ENCODE measurements around the gene CDKN2A. TPM values are rescaled to one million over a fixed set of nuclear protein-coding genes. Genes with fewer than 3 reads are reported as not detected.

CDKN2A gene
- total and polyA plus RNA-seq, 4 donors: 0.23 to 0.76 (median 0.43) TPM

DNA sequence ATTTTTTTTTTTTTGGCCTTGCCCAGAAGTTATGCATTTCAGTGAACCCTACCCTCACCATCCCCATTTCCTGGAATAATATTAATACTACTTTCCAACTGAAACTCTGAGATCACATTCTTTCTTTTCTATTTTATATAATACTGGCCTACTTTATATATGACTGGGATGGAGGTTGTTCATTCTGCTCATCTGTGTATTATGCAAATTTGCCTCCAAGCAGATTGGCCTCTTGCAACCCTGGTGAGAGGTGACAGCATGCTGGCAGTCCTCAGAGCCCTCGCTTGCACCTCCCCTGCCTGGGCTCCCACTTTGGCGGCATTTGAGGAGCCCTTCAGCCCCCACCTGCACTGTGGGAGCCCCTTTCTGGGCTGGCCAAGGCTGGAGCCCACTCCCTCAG lies 35.4 kb downstream of the CDKN2A start:
- Histone ChIP-seq H3K4me3 (ENCODE audit: low read depth in 1 of 3, low read length in 3 of 3) (no peak overlapping the region), H3K9me3 (ENCODE audit: control insufficient read depth in 4 of 4, low read length in 3 of 4) (no peaks in the 10 kb centered on the region), H3K27ac (ENCODE audit: low read depth in 1 of 2, low read length in 2 of 2) (no peak overlapping the region), H3K4me1 (ENCODE audit: control insufficient read depth in 4 of 4, insufficient read depth in 4 of 4, low read length in 3 of 4) (no peaks in the 10 kb centered on the region), H3K36me3 (ENCODE audit: control insufficient read depth in 4 of 4, insufficient read depth in 3 of 4, low read depth in 1 of 4, low read length in 3 of 4) (no peaks in the 10 kb centered on the region), H3K9ac (ENCODE audit: low read depth in 1 of 2, low read length in 2 of 2) (no peak overlapping the region), H3K27me3 (ENCODE audit: control insufficient read depth in 4 of 4, insufficient read depth in 4 of 4, low read length in 3 of 4) (peaks cover 0 to 4% (median 0%) of the 10 kb centered on the region in 4 donors)
- no peak for DNase-seq (ENCODE audit: low spot score)
- WGBS: 94% methylated on average over 2 of the region's 2 CpGs
- TF ChIP-seq TAF1 (conservative IDR thresholded peaks at IDR 0.05) (no peak), JUND (IDR thresholded peaks at IDR 0.05) (no peak), RAD21 (IDR thresholded peaks at IDR 0.05) (no peak), SP1 (IDR thresholded peaks at IDR 0.05) (no peak), EGR1 (IDR thresholded peaks at IDR 0.05; ENCODE audit: low read depth in 2 of 2) (no peak), ATF3 (IDR thresholded peaks at IDR 0.05) (no peak), FOXA1 (IDR thresholded peaks at IDR 0.05) (no peak), YY1 (IDR thresholded peaks at IDR 0.05) (no peak), NR2F2 (IDR thresholded peaks at IDR 0.05) (no peak), GABPA (IDR thresholded peaks at IDR 0.05 in 1 of 2, conservative IDR thresholded peaks at IDR 0.05 in 1 of 2) (no peak), RXRA (IDR thresholded peaks at IDR 0.05) (no peak), FOXA2 (IDR thresholded peaks at IDR 0.05) (no peak), MAX (IDR thresholded peaks at IDR 0.05) (no peak), HNF4A (conservative IDR thresholded peaks at IDR 0.05) (no peak), HNF4G (IDR thresholded peaks at IDR 0.05) (no peak)
- TF ChIP-seq, protein P1, sequence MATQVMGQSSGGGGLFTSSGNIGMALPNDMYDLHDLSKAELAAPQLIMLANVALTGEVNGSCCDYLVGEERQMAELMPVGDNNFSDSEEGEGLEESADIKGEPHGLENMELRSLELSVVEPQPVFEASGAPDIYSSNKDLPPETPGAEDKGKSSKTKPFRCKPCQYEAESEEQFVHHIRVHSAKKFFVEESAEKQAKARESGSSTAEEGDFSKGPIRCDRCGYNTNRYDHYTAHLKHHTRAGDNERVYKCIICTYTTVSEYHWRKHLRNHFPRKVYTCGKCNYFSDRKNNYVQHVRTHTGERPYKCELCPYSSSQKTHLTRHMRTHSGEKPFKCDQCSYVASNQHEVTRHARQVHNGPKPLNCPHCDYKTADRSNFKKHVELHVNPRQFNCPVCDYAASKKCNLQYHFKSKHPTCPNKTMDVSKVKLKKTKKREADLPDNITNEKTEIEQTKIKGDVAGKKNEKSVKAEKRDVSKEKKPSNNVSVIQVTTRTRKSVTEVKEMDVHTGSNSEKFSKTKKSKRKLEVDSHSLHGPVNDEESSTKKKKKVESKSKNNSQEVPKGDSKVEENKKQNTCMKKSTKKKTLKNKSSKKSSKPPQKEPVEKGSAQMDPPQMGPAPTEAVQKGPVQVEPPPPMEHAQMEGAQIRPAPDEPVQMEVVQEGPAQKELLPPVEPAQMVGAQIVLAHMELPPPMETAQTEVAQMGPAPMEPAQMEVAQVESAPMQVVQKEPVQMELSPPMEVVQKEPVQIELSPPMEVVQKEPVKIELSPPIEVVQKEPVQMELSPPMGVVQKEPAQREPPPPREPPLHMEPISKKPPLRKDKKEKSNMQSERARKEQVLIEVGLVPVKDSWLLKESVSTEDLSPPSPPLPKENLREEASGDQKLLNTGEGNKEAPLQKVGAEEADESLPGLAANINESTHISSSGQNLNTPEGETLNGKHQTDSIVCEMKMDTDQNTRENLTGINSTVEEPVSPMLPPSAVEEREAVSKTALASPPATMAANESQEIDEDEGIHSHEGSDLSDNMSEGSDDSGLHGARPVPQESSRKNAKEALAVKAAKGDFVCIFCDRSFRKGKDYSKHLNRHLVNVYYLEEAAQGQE (IDR thresholded peaks at IDR 0.05): no peak
- TF ChIP-seq, protein P2, sequence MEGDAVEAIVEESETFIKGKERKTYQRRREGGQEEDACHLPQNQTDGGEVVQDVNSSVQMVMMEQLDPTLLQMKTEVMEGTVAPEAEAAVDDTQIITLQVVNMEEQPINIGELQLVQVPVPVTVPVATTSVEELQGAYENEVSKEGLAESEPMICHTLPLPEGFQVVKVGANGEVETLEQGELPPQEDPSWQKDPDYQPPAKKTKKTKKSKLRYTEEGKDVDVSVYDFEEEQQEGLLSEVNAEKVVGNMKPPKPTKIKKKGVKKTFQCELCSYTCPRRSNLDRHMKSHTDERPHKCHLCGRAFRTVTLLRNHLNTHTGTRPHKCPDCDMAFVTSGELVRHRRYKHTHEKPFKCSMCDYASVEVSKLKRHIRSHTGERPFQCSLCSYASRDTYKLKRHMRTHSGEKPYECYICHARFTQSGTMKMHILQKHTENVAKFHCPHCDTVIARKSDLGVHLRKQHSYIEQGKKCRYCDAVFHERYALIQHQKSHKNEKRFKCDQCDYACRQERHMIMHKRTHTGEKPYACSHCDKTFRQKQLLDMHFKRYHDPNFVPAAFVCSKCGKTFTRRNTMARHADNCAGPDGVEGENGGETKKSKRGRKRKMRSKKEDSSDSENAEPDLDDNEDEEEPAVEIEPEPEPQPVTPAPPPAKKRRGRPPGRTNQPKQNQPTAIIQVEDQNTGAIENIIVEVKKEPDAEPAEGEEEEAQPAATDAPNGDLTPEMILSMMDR (IDR thresholded peaks at IDR 0.05; ENCODE audit: low read depth, low read length, missing input control): no peak
- TF ChIP-seq, protein P3, sequence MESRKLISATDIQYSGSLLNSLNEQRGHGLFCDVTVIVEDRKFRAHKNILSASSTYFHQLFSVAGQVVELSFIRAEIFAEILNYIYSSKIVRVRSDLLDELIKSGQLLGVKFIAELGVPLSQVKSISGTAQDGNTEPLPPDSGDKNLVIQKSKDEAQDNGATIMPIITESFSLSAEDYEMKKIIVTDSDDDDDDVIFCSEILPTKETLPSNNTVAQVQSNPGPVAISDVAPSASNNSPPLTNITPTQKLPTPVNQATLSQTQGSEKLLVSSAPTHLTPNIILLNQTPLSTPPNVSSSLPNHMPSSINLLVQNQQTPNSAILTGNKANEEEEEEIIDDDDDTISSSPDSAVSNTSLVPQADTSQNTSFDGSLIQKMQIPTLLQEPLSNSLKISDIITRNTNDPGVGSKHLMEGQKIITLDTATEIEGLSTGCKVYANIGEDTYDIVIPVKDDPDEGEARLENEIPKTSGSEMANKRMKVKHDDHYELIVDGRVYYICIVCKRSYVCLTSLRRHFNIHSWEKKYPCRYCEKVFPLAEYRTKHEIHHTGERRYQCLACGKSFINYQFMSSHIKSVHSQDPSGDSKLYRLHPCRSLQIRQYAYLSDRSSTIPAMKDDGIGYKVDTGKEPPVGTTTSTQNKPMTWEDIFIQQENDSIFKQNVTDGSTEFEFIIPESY (IDR thresholded peaks at IDR 0.05): no peak
